IMR-90 (cell line): Measurements from ENCODE around the gene VPS50. TPM values are rescaled to one million over a fixed set of nuclear protein-coding genes. Genes with fewer than 3 reads are reported as not detected.
A peak's percentile ranks its signal among the peaks of the same experiment; 100 is the strongest.

Experiments used
- ATAC-seq: fragments of 200-7000 bp; cut with Tn5 transposase; 2 replicates; pipeline ENCODE4 v1.9.1; 2020; ENCODE audit warnings: low read depth, mild to moderate bottlenecking, moderate library complexity
- BruUV-seq: library from RNA; stranded (reverse); fragments of 400-500 nt; replicated peaks from 2 replicates; lab custom pipeline; 2021; lab: Mats Ljungman, UMichigan
- CTCF ChIA-PET: fragments of 300-600 bp; formaldehyde crosslinking; extraction: SDS; loops from one replicate; lab custom pipeline; 2021; ENCODE audit warnings: antibody characterized with exemption; lab: Yijun Ruan, JAX
- POLR2A ChIA-PET: fragments of 300-600 bp; sonication (Branson Sonifier 250); formaldehyde crosslinking; loops from one replicate; lab custom pipeline; 2022; ENCODE audit warnings: antibody characterized with exemption; ENCODE audit not compliant: unreplicated experiment; lab: Charles Lee
- DNase-seq: peaks from one replicate; pipeline ENCODE4 v3.0.0; 2013
- H2AFZ ChIP-seq: replicated peaks from 2 replicates; pipeline ENCODE3; 2013; ENCODE audit warnings: low read length, mild to moderate bottlenecking; ENCODE audit not compliant: poor library complexity
- H2AK5ac ChIP-seq: 2 replicates; pipeline ENCODE4 v1.6.1; 2013; ENCODE audit warnings: low read depth, low read length, inconsistent platforms
- H2AK9ac ChIP-seq: replicated peaks from 2 replicates; pipeline ENCODE3; 2013; ENCODE audit warnings: mild to moderate bottlenecking, low read depth, low read length, moderate library complexity; ENCODE audit not compliant: poor library complexity
- H2BK120ac ChIP-seq: 2 replicates; pipeline ENCODE4 v1.6.1; 2013; ENCODE audit warnings: low read depth, low read length, inconsistent platforms
- H2BK15ac ChIP-seq: 3 replicates; pipeline ENCODE4 v1.6.1; 2013; ENCODE audit warnings: low read depth, low read length, inconsistent platforms
- H2BK20ac ChIP-seq: 2 replicates; pipeline ENCODE4 v1.6.1; 2013; ENCODE audit warnings: low read depth, mild to moderate bottlenecking, inconsistent platforms, low read length, moderate library complexity
- H2BK5ac ChIP-seq: 2 replicates; pipeline ENCODE4 v1.6.1; 2013; ENCODE audit warnings: mild to moderate bottlenecking, low read depth, low read length, inconsistent platforms; ENCODE audit not compliant: poor library complexity, severe bottlenecking
- H3K14ac ChIP-seq: replicated peaks from 2 replicates; pipeline ENCODE4 v1.6.1; 2013; ENCODE audit warnings: low read depth, low read length, inconsistent platforms
- H3K18ac ChIP-seq: 2 replicates; pipeline ENCODE4 v1.6.1; 2013; ENCODE audit warnings: low read depth, low read length, control low read depth
- H3K23ac ChIP-seq: 2 replicates; pipeline ENCODE4 v1.6.1; 2013; ENCODE audit warnings: low read depth, low read length, inconsistent platforms
- H3K27ac ChIP-seq: 2 replicates; pipeline ENCODE4 v1.5.1; 2013; ENCODE audit warnings: mild to moderate bottlenecking, control low read depth, low read length; ENCODE audit not compliant: insufficient read depth
- H3K27me3 ChIP-seq: 2 replicates; pipeline ENCODE4 v1.6.1; 2013; ENCODE audit warnings: low read length; ENCODE audit not compliant: control insufficient read depth, insufficient read depth
- H3K36me3 ChIP-seq: 2 replicates; pipeline ENCODE4 v1.6.1; 2013; ENCODE audit warnings: low read length, mixed read lengths; ENCODE audit not compliant: control insufficient read depth, insufficient read depth
- H3K4ac ChIP-seq: 2 replicates; pipeline ENCODE4 v1.6.1; 2013; ENCODE audit warnings: low read depth, low read length, inconsistent platforms
- H3K4me1 ChIP-seq: 2 replicates; pipeline ENCODE4 v1.6.1; 2013; ENCODE audit warnings: low read length, mixed read lengths; ENCODE audit not compliant: control insufficient read depth, insufficient read depth
- H3K4me2 ChIP-seq: 2 replicates; pipeline ENCODE4 v1.6.1; 2013; ENCODE audit warnings: low read depth, mild to moderate bottlenecking, control low read depth, low read length, moderate library complexity
- H3K4me3 ChIP-seq: 2 replicates; pipeline ENCODE4 v1.5.1; 2013; ENCODE audit warnings: low read depth, mild to moderate bottlenecking, control low read depth, low read length, moderate library complexity; ENCODE audit not compliant: insufficient read depth
- H3K56ac ChIP-seq: 2 replicates; pipeline ENCODE4 v1.6.1; 2013; ENCODE audit warnings: low read length, inconsistent platforms; ENCODE audit not compliant: insufficient read depth; ENCODE audit errors: extremely low read depth
- H3K79me1 ChIP-seq, 2 experiments: 2 replicates each; pipeline ENCODE4 v1.6.1; 2013; ENCODE audit warnings: low read length in 2 of 2, inconsistent platforms in 1 of 2, low read depth in 1 of 2
- H3K9ac ChIP-seq: 2 replicates; pipeline ENCODE4 v1.6.1; 2013; ENCODE audit warnings: low read depth, low read length, control low read depth
- H3K9me1 ChIP-seq: 2 replicates; pipeline ENCODE4 v1.6.1; 2013; ENCODE audit warnings: low read length, inconsistent platforms; ENCODE audit not compliant: insufficient read depth
- H3K9me3 ChIP-seq: 2 replicates; pipeline ENCODE4 v1.6.1; 2013; ENCODE audit warnings: low read length; ENCODE audit not compliant: control insufficient read depth, insufficient read depth
- H4K20me1 ChIP-seq: 2 replicates; pipeline ENCODE4 v1.6.1; 2013; ENCODE audit warnings: low read length, inconsistent platforms; ENCODE audit not compliant: insufficient read depth
- H4K5ac ChIP-seq: 2 replicates; pipeline ENCODE4 v1.6.1; 2013; ENCODE audit warnings: mild to moderate bottlenecking, low read depth, low read length, control low read depth
- H4K8ac ChIP-seq, 2 experiments: 2 replicates each; pipeline ENCODE4 v1.6.1; 2013; ENCODE audit warnings: low read depth in 2 of 2, low read length in 2 of 2, control low read depth in 1 of 2, inconsistent platforms in 1 of 2
- H4K91ac ChIP-seq: 2 replicates; pipeline ENCODE4 v1.6.1; 2013; ENCODE audit warnings: low read depth, low read length, inconsistent platforms; ENCODE audit not compliant: insufficient read depth
- CHD1 ChIP-seq: IDR thresholded peaks from 2 replicates; pipeline ENCODE4 v1.6.1; 2012; ENCODE audit warnings: low read depth, low read length, improper control_type of control experiment
- MAZ ChIP-seq: IDR thresholded peaks from 2 replicates; pipeline ENCODE4 v1.6.1; 2012; ENCODE audit warnings: low read depth, mild to moderate bottlenecking, low read length, improper control_type of control experiment, moderate library complexity, borderline replicate concordance
- NFE2L2 ChIP-seq: fragments of 150-350 bp; IDR thresholded peaks from 2 replicates; pipeline ENCODE4 v1.6.1; 2016; ENCODE audit warnings: low read depth, mild to moderate bottlenecking, low read length
- RAD21 ChIP-seq: IDR thresholded peaks from 2 replicates; pipeline ENCODE4 v1.6.1; 2012; ENCODE audit warnings: low read length, improper control_type of control experiment
- RCOR1 ChIP-seq: IDR thresholded peaks from 2 replicates; pipeline ENCODE4 v1.6.1; 2012; ENCODE audit warnings: mild to moderate bottlenecking, low read length, improper control_type of control experiment; ENCODE audit not compliant: insufficient replicate concordance
- RFX5 ChIP-seq: IDR thresholded peaks from 2 replicates; pipeline ENCODE4 v1.8.0; 2012; ENCODE audit warnings: low read depth, mild to moderate bottlenecking, low read length, moderate library complexity
- WGBS, 2 experiments: methylation state at CpG; one replicate each; pipeline versions ENCODE4 v1.1.5 to v1.1.7; 2013; ENCODE audit warnings: missing lambda C conversion rate in 2 of 2; ENCODE audit not compliant: insufficient read length in 1 of 2; ENCODE audit errors: extremely low coverage in 2 of 2; 5-methylcytosine and 5-hydroxymethylcytosine counted together
- dilution Hi-C: fragments of 300-500 bp; cut with HindIII; formaldehyde crosslinking; loops from one replicate; pipeline ENCODE4 v1.14.3; 2018; ENCODE audit warnings: low sequenced_read_pairs; ENCODE audit not compliant: unreplicated experiment
- in situ Hi-C: fragments of 300-500 bp; cut with MboI; formaldehyde crosslinking; loops from 3 replicates; pipeline ENCODE4 v1.14.3; 2019; ENCODE audit warnings: low sequenced_read_pairs, inconsistent platforms, mixed read lengths
- intact Hi-C: fragments of 100-400 bp; cut with micrococcal nuclease; formaldehyde crosslinking; loops from 2 replicates; pipeline ENCODE4 v1.10.0; 2022
- polyA plus RNA-seq, 3 experiments: library from polyadenylated mRNA; depleted of rRNA; stranded (reverse); fragments of >200 nt; gene quantifications; 2 replicates each; pipeline ENCODE4 v1.2.3, GENCODE V29; 2012; ENCODE audit warnings: low replicate concordance in 1 of 3
- total RNA-seq: library from RNA; depleted of rRNA; stranded (reverse); fragments of >200 nt; gene quantifications from 2 replicates; pipeline ENCODE4 v1.2.3, GENCODE V29; 2012
- TF ChIP-seq, protein P1 (sequence below): conservative IDR thresholded peaks from 2 replicates; pipeline ENCODE4 v1.5.1; 2012; ENCODE audit warnings: mild to moderate bottlenecking, low read depth, low read length, improper control_type of control experiment

The VPS50 gene
- total and polyA plus RNA-seq, 2 of the 4 experiments (the other 2 are of a cell fraction): 7.1 to 22.0 TPM

DNA sequence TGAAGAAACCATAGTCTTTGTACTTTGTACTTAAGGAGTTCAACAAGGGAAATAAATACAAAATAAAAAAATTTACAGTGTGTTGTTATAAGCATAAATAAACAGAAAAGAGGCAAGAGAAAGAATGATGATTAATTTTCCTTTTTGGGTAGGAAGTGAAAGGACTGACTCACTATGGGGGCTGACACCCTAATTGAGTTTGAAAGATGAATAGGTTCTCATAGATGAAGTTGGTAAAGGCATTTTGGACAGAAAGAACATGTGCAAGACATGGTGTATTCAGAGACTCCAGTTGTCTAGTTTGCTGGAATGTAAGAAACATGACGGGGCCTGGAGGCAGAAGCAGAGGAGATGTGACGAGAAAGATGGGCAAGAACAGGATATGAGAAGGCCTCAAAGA lies 83.7 kb downstream of the VPS50 start:
- Histone ChIP-seq H3K27me3 (no peaks in the 10 kb centered on the region), H3K27ac (no peak overlapping the region), H2BK20ac (0 out of 2 replicates have a peak overlapping the region, but pooled peaks have one; percentile 35), H3K4me3 (no peak overlapping the region), H3K9me3 (no peaks in the 10 kb centered on the region), H2BK120ac (peak overlapping the region; percentile 37), H2BK15ac (no peak overlapping the region), H3K14ac (no peak overlapping the region), H4K91ac (no peak overlapping the region), H3K36me3 (0 out of 2 replicates have a peak, but pooled peaks cover 2% of the 10 kb centered on the region), H2AFZ (no peak overlapping the region), H2AK9ac (no peak overlapping the region), H4K5ac (no peak overlapping the region), H2BK5ac (no peak overlapping the region), H4K8ac (no peak overlapping the region), H3K9ac (no peak overlapping the region), H3K4ac (0 out of 2 replicates have a peak overlapping the region, but pooled peaks have one; percentile 21), H3K18ac (no peak overlapping the region), H3K79me1 (no peaks in the 10 kb centered on the region), H3K56ac (no peak overlapping the region), H2AK5ac (peak overlapping the region; percentile 68; the same call in 1 of the 2 replicates), H3K4me1 (peaks cover 3% of the 10 kb centered on the region; the same call in 1 of the 2 replicates), H4K20me1 (no peaks in the 10 kb centered on the region), H3K9me1 (no peaks in the 10 kb centered on the region), H3K23ac (no peak overlapping the region), H3K4me2 (no peak overlapping the region)
- TF ChIP-seq RAD21: no peak
- TF ChIP-seq MAZ: no peak
- TF ChIP-seq CHD1: no peak
- TF ChIP-seq RFX5: no peak
- TF ChIP-seq, protein P1, sequence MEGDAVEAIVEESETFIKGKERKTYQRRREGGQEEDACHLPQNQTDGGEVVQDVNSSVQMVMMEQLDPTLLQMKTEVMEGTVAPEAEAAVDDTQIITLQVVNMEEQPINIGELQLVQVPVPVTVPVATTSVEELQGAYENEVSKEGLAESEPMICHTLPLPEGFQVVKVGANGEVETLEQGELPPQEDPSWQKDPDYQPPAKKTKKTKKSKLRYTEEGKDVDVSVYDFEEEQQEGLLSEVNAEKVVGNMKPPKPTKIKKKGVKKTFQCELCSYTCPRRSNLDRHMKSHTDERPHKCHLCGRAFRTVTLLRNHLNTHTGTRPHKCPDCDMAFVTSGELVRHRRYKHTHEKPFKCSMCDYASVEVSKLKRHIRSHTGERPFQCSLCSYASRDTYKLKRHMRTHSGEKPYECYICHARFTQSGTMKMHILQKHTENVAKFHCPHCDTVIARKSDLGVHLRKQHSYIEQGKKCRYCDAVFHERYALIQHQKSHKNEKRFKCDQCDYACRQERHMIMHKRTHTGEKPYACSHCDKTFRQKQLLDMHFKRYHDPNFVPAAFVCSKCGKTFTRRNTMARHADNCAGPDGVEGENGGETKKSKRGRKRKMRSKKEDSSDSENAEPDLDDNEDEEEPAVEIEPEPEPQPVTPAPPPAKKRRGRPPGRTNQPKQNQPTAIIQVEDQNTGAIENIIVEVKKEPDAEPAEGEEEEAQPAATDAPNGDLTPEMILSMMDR: no peak
- no peak for TF ChIP-seq NFE2L2
- no peak for TF ChIP-seq RCOR1
- intact Hi-C loops (loop anchor here (5.0 kb wide), 1 partner anchor 41 kb away; no protein-coding TSS in a partner anchor), in situ Hi-C loops (no loop called here), dilution Hi-C loops (no loop called here)
- CTCF ChIA-PET: interaction anchor here (0.6 to 0.7 kb wide), 2 partner anchors 39 to 605 kb away, joined by 3 to 5 read pairs; no protein-coding TSS in a partner anchor
- ATAC-seq: no peak
- POLR2A ChIA-PET: no interaction called here
- BruUV-seq: no TSS peak
- WGBS, 2 experiments: 84% methylated on average over 2 of the region's 2 CpGs; no CpG with 5 or more reads in 1 of the 2 experiments
- DNase-seq: no peak
